HCT116 (cell line): Measurements from ENCODE around the gene ATP10B. TPM values are rescaled to one million over a fixed set of nuclear protein-coding genes. Genes with fewer than 3 reads are reported as not detected.

ENCODE experiments used
- ATAC-seq: fragments of 200-7000 bp; cut with Tn5 transposase; 2 replicates; pipeline ENCODE4 v1.9.1; 2020; ENCODE audit warnings: mild to moderate bottlenecking, moderate library complexity
- BruUV-seq: library from RNA; stranded (reverse); fragments of 400-500 nt; replicated peaks from 2 replicates; lab custom pipeline; 2021; lab: Mats Ljungman, UMichigan
- CTCF ChIA-PET: fragments of 300-600 bp; sonication (Branson Sonifier 250); formaldehyde crosslinking; loops from one replicate; lab custom pipeline; 2021; ENCODE audit warnings: antibody characterized with exemption; lab: Charles Lee
- POLR2A ChIA-PET: fragments of 300-600, 350-600 bp; sonication (Branson Sonifier 250); formaldehyde crosslinking; loops from one replicate; lab custom pipeline; 2021; ENCODE audit warnings: antibody characterized with exemption; lab: Charles Lee
- RAD21 ChIA-PET, 2 experiments: fragments of 300-600 bp; sonication (Branson Sonifier 250); formaldehyde crosslinking; loops; one replicate each; lab custom pipeline; 2023; ENCODE audit warnings: low total read pairs in 2 of 2; ENCODE audit not compliant: uncharacterized antibody in 2 of 2, unreplicated experiment in 2 of 2, low non-redundant PET in 1 of 2; lab: Charles Lee
- DNase-seq: peaks from one replicate; pipeline ENCODE4 v3.0.0-alpha.2; 2010; ENCODE audit warnings: low read depth, low spot score
- H2AFZ ChIP-seq: fragments of 200-600 bp; shearing (Covaris generic), sonication (generic); 2 replicates; pipeline ENCODE4 v1.6.1; 2017; ENCODE audit warnings: low read depth, mixed run types, mixed read lengths, antibody characterized with exemption, low read length; ENCODE audit not compliant: poor library complexity, severe bottlenecking
- H3K27ac ChIP-seq: 2 replicates; pipeline ENCODE4 v1.5.1; 2012; ENCODE audit warnings: low read depth, low read length
- H3K27me3 ChIP-seq: fragments of 200-600 bp; sonication (generic); 2 replicates; pipeline ENCODE4 v1.6.1; 2016; ENCODE audit warnings: mixed run types, low read length, mixed read lengths; ENCODE audit not compliant: insufficient read depth
- H3K36me3 ChIP-seq, 2 experiments: fragments of 200-500 bp in 1 of 2; fragments of 200-600 bp in 1 of 2; sonication (Bioruptor generic) in 1 of 2; sonication (generic) in 1 of 2; 2 replicates each; pipeline versions ENCODE4 v1.5.1 to v1.6.1; 2014 to 2016; ENCODE audit warnings: low read length in 2 of 2, inconsistent platforms in 1 of 2, mixed read lengths in 1 of 2, mixed run types in 1 of 2; ENCODE audit not compliant: insufficient read depth in 2 of 2, control insufficient read depth in 1 of 2
- H3K4me1 ChIP-seq, 2 experiments: fragments of 200-600 bp in 1 of 2; sonication (generic) in 1 of 2; 2 replicates each; pipeline versions ENCODE4 v1.5.1 to v1.6.1; 2012 to 2017; ENCODE audit warnings: low read length in 2 of 2, inconsistent platforms in 1 of 2, mild to moderate bottlenecking in 1 of 2, mixed read lengths in 1 of 2, mixed run types in 1 of 2, moderate library complexity in 1 of 2; ENCODE audit not compliant: insufficient read depth in 2 of 2, control insufficient read depth in 1 of 2
- H3K4me2 ChIP-seq: fragments of 200-600 bp; sonication (generic); 2 replicates; pipeline ENCODE4 v1.6.1; 2017; ENCODE audit warnings: mixed run types, low read length, mixed read lengths
- H3K4me3 ChIP-seq, 2 experiments: fragments of 200-600 bp in 1 of 2; sonication (generic) in 1 of 2; replicated peaks in 1 of 2; 2 replicates each; pipeline ENCODE4 v1.5.1; 2011 to 2016; ENCODE audit warnings: low read length in 2 of 2, control low read depth in 1 of 2, low read depth in 1 of 2, mild to moderate bottlenecking in 1 of 2, mixed read lengths in 1 of 2, mixed run types in 1 of 2
- H3K79me2 ChIP-seq: fragments of 200-600 bp; sonication (generic); 2 replicates; pipeline ENCODE4 v1.6.1; 2017; ENCODE audit warnings: mild to moderate bottlenecking, mixed run types, low read length, moderate library complexity, mixed read lengths; ENCODE audit not compliant: insufficient read depth
- H3K9ac ChIP-seq: fragments of 200-600 bp; sonication (generic); 2 replicates; pipeline ENCODE4 v1.6.1; 2016; ENCODE audit warnings: low read length, mixed read lengths
- H3K9me2 ChIP-seq: fragments of 200-600 bp; sonication (generic), shearing (Covaris generic); 2 replicates; pipeline ENCODE4 v1.6.1; 2017; ENCODE audit warnings: mixed run types, mild to moderate bottlenecking, moderate library complexity; ENCODE audit not compliant: insufficient read depth
- H3K9me3 ChIP-seq, 2 experiments: fragments of 200-500 bp in 1 of 2; fragments of 200-600 bp in 1 of 2; sonication (Bioruptor generic) in 1 of 2; sonication (generic) in 1 of 2; 2 replicates each; pipeline ENCODE4 v1.6.1; 2014 to 2017; ENCODE audit warnings: low read length in 2 of 2, mixed read lengths in 2 of 2, inconsistent platforms in 1 of 2, low read depth in 1 of 2, mild to moderate bottlenecking in 1 of 2, mixed run types in 1 of 2, moderate library complexity in 1 of 2; ENCODE audit not compliant: control insufficient read depth in 1 of 2, insufficient read depth in 1 of 2
- H4K20me1 ChIP-seq: fragments of 200-600 bp; sonication (generic), shearing (Covaris generic); 2 replicates; pipeline ENCODE4 v1.6.1; 2017; ENCODE audit warnings: mixed run types, mild to moderate bottlenecking, moderate library complexity; ENCODE audit not compliant: insufficient read depth
- EGR1 ChIP-seq: IDR thresholded peaks from 2 replicates; pipeline ENCODE4 v1.6.1; 2012; ENCODE audit warnings: low read depth
- ELF1 ChIP-seq: IDR thresholded peaks from 2 replicates; pipeline ENCODE4 v1.6.1; 2012; ENCODE audit warnings: low read depth, borderline replicate concordance
- EZH2 ChIP-seq: fragments of 200-600 bp; sonication (generic); IDR thresholded peaks from 2 replicates; pipeline ENCODE4 v1.6.1; 2017; ENCODE audit warnings: antibody characterized with exemption, mixed run types
- EZH2phosphoT487 ChIP-seq: fragments of 200-600 bp; IDR thresholded peaks from 2 replicates; pipeline ENCODE4 v1.6.1; 2018; ENCODE audit warnings: antibody characterized with exemption, borderline replicate concordance
- FOSL1 ChIP-seq: IDR thresholded peaks from 2 replicates; pipeline ENCODE4 v1.6.1; 2012; ENCODE audit warnings: low read depth
- JUND ChIP-seq: IDR thresholded peaks from 2 replicates; pipeline ENCODE4 v1.6.1; 2012
- RAD21 ChIP-seq: IDR thresholded peaks from 2 replicates; pipeline ENCODE4 v1.6.1; 2012; ENCODE audit warnings: low read depth, mild to moderate bottlenecking
- SIN3A ChIP-seq: IDR thresholded peaks from 2 replicates; pipeline ENCODE4 v1.6.1; 2012; ENCODE audit warnings: low read depth
- SP1 ChIP-seq: IDR thresholded peaks from 2 replicates; pipeline ENCODE4 v1.6.1; 2012; ENCODE audit warnings: low read depth
- SRF ChIP-seq: IDR thresholded peaks from 2 replicates; pipeline ENCODE4 v1.6.1; 2012; ENCODE audit warnings: low read depth
- TCF7L2 ChIP-seq: IDR thresholded peaks from 2 replicates; pipeline ENCODE4 v1.7.0; 2011; ENCODE audit warnings: borderline replicate concordance, inconsistent platforms; ENCODE audit not compliant: insufficient read depth, insufficient read length; ENCODE audit errors: extremely low read depth
- YY1 ChIP-seq: IDR thresholded peaks from 2 replicates; pipeline ENCODE4 v1.6.1; 2011; ENCODE audit warnings: low read length, low read depth, moderate library complexity, mild to moderate bottlenecking; ENCODE audit not compliant: insufficient replicate concordance; ENCODE audit errors: extremely low read depth
- ZFX ChIP-seq: fragments of 450-650 bp; IDR thresholded peaks from 2 replicates; pipeline ENCODE4 v1.6.1; 2017
- intact Hi-C: fragments of 100-400 bp; cut with micrococcal nuclease; formaldehyde crosslinking; loops from 2 replicates; pipeline ENCODE4 v1.10.0; 2022
- total RNA-seq: library from RNA; stranded (reverse); gene quantifications from one replicate; pipeline ENCODE4 v1.2.1, GENCODE V29; 2021; ENCODE audit not compliant: unreplicated experiment
- TF ChIP-seq, protein P1 (sequence below): IDR thresholded peaks from 2 replicates; pipeline ENCODE4 v1.6.1; 2011; ENCODE audit warnings: mild to moderate bottlenecking, low read length, moderate library complexity; ENCODE audit not compliant: insufficient replicate concordance; ENCODE audit errors: extremely low read depth
- TF ChIP-seq, protein P2 (sequence below): IDR thresholded peaks from 2 replicates; pipeline ENCODE4 v1.6.1; 2012

The ATP10B gene
- total RNA-seq, 1 experiment from 2014 or later, result 0.07 TPM

GRCh38 chr5:160685219-160685618 lies 166.8 kb downstream of the ATP10B start:
- ChIA-PET POLR2A (no interaction called here), RAD21 (no interaction called here), CTCF (no interaction called here)
- Histone ChIP-seq H3K79me2 (no peaks in the 10 kb centered on the region), H2AFZ (no peak overlapping the region), H3K36me3 (no peaks in the 10 kb centered on the region), H3K4me2 (no peak overlapping the region), H3K27ac (no peak overlapping the region), H3K27me3 (no peaks in the 10 kb centered on the region), H3K4me3 (no peak overlapping the region), H3K9me3 (no peaks in the 10 kb centered on the region), H3K9ac (no peak overlapping the region), H3K4me1 (no peaks in the 10 kb centered on the region), H3K9me2 (no peaks in the 10 kb centered on the region), H4K20me1 (no peaks in the 10 kb centered on the region)
- BruUV-seq, result no TSS peak
- ATAC-seq, result no peak
- intact Hi-C loops, result no loop called here
- no peak for DNase-seq
- TF ChIP-seq SP1, result no peak
- no peak for TF ChIP-seq TCF7L2
- no peak for TF ChIP-seq JUND
- no peak for TF ChIP-seq YY1
- TF ChIP-seq SRF, result no peak
- TF ChIP-seq SIN3A, result no peak
- no peak for TF ChIP-seq EGR1
- no peak for TF ChIP-seq EZH2phosphoT487
- no peak for TF ChIP-seq ELF1
- no peak for TF ChIP-seq RAD21
- TF ChIP-seq EZH2, result no peak
- TF ChIP-seq, protein P1, sequence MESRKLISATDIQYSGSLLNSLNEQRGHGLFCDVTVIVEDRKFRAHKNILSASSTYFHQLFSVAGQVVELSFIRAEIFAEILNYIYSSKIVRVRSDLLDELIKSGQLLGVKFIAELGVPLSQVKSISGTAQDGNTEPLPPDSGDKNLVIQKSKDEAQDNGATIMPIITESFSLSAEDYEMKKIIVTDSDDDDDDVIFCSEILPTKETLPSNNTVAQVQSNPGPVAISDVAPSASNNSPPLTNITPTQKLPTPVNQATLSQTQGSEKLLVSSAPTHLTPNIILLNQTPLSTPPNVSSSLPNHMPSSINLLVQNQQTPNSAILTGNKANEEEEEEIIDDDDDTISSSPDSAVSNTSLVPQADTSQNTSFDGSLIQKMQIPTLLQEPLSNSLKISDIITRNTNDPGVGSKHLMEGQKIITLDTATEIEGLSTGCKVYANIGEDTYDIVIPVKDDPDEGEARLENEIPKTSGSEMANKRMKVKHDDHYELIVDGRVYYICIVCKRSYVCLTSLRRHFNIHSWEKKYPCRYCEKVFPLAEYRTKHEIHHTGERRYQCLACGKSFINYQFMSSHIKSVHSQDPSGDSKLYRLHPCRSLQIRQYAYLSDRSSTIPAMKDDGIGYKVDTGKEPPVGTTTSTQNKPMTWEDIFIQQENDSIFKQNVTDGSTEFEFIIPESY, result no peak
- TF ChIP-seq FOSL1, result no peak
- TF ChIP-seq, protein P2, sequence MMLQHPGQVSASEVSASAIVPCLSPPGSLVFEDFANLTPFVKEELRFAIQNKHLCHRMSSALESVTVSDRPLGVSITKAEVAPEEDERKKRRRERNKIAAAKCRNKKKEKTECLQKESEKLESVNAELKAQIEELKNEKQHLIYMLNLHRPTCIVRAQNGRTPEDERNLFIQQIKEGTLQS, result no peak
- TF ChIP-seq ZFX, result no peak
- TF ChIP-seq, all 23 proteins: peak for 0
